Renal cortex interstitium (tissue), 11 donors: Measurements from ENCODE around the gene SLC38A3. TPM values are rescaled to one million over a fixed set of nuclear protein-coding genes. Genes with fewer than 3 reads are reported as not detected.
A peak's percentile ranks its signal among the peaks of the same experiment; 100 is the strongest.
"Not testable (repeated sequence)": the region's sequence is repeated elsewhere in the genome, so short reads cannot be mapped to it uniquely, and the experiment has no call there.

Experiments used
- DNase-seq, 11 donors: peaks; one replicate each; pipeline ENCODE4 v3.0.0-alpha.2; 2013; ENCODE audit warnings: low read depth in 9 of 11, low spot score in 4 of 11; ENCODE audit errors: extremely low read depth in 1 of 11
- polyA plus RNA-seq, 3 donors: library from polyadenylated mRNA; unstranded; fragments of 120-200 nt; gene quantifications; one replicate each; pipeline ENCODE4 v1.2.1, GENCODE V29; 2013; ENCODE audit not compliant: insufficient read length in 3 of 3

SLC38A3 gene
- polyA plus RNA-seq, 3 donors, result 7.2 to 7.3 (median 7.2) TPM

DNA sequence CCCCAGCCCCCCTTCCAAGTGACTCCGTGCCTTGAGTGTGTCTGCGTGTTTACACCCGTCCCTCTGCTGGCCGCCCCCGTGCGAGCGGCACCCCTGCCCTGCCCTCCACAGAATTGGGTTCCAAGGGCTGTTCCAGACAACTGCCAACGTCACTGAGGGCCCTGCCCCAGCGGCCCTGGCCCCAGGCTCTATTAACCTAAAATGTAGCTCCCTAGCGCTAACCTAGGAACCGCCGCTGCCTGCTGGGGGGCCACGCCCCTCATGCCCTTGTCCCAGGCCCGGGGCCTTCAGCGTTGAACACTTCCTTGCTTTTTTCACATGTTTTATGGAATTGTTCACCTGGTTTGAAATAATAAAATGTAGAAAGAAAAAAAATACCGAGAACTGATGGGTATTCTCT is 53.9 kb downstream of the SLC38A3 start:
- no peak for DNase-seq

DNA sequence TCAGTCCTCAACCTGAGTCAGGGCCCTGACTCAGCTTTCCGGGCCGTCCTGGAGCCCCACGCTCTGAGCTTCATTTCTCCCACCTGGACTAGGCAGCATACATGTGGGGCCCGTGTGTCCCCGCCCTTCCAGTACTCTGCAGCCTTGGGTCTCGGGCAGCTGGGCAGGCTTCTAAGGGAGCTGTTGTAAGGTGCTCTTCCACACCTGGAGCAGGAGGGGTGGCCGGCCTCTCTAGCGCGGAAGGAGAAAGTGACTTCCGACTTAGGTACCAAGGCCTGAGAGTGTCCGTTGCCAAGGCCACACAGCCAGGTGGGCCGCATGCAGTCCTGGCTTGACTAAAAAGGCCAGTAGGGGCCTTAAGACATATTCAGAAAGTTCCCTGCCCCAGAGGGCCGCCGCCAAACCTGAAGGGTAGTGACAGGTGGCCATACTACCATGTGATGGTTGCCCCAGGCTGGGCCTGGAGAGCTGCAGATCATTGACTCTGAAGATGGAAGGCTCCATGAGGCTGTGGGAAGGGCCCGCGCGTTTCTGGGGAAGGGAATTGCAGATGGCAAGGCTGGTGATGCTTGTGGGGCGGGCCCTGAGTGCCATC is 54.5 kb downstream of the SLC38A3 start:
- no peak for DNase-seq

DNA sequence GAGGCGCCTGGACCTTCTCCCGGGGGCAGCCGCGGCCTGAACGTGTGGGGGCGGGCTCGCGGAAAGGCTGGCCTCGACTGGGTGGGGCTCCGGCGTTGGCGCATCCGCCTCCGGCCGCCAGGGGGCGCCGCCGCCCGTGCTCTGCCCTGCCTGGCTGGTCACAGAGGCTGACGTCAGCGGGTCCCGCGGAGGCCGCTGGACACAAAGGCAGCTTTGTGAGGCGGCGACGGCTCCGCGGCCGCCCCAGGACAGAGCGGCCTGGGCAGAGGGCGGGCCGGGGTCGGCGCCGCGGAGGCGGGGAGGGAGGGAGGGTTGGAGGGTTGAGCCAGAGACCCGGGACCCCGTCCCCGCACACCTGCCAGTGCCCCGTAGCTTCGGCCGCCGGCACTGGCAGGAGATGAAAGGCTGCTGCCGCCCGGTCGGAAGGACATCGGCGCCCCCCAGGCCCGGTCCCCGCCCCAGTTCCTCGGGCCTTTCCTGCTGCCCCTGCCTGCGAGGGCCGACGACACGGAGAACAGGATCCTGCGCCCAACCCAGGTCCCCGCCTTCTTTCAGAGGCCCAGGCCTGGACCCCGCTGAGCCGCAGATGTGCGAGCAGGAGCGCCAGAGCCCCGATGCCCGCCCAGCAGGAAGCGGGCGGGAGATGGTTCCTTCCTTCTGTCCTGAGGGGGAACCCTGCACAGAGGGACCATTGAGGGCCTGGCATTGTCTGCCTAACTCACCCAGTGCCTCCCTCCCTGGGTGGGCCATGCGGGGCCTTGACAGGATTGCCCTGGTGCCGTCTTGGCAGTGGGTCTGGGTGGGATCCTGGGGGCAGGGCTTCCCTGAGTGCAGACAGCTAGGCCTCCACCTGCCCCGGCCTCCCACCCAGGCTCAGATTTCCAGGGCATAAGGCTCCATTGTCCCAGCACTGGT is 55.2 kb downstream of the SLC38A3 start:
- peak in 10 of 11 donors; percentile 79 to 94 (median 92) for DNase-seq

DNA sequence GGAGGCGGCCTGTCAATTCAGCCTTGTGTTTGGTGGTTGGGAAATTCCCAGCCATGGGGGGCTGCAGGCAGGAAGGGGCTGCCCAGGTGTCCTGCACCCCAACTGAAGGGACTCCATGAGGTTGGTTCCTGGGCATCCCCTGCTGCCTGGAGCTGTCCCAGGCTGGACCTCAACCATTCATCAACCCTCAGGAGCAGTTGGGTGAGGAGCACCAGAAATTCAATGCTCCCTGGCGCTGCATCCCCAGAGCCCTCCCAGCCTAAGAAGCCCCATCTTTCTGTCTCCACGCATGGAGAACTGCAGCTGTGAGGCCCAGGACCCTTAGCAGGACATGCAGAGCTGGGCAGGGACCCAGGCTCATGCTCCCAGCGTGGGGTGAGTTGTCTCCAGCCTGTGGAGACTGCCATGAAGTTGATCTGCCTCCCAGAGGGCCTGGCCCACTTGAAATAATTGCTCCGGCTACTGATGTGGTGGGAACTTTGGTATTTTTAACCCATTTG is 55.9 kb downstream of the SLC38A3 start:
- no peak for DNase-seq

DNA sequence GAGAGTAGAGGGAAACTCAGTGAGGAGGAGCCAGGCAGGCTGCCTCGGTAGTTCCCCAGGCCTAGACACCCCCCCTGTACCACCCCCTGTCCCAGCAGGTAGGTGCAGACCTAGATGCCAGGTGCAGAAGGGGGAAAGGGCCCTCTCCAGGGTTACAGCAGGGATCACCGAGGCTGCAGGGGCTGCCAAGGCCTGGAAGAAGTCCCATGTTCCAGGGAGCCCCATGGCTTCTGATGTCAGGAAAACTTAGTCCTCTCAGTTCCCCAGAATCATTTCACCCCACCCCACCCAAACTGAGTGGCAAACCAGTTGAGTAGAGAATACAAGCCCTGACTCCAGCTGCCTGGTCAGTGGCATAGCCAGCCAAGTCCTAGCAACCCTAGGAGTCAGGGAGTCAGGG is 56.4 kb downstream of the SLC38A3 start:
- DNase-seq, result no peak

DNA sequence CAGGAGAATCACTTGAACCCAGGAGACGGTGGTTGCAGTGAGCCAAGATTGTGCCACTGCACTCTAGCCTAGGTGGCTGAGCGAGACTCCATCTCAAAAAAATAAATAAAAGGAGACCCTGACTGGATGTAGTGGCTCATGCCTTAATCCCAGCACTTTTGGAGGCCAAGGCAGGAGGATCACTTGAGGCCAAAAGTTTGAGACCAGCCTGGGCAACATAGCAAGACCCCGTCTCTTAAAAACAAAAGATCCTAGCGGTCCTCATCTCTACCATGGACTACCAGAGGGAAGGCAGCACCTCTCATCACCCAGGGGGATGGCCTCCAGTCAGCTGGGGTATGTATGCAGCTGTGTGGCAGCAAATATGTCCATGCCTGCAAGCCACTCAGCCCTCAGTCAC is 57.1 kb downstream of the SLC38A3 start:
- DNase-seq, result not testable (repeated sequence)

DNA sequence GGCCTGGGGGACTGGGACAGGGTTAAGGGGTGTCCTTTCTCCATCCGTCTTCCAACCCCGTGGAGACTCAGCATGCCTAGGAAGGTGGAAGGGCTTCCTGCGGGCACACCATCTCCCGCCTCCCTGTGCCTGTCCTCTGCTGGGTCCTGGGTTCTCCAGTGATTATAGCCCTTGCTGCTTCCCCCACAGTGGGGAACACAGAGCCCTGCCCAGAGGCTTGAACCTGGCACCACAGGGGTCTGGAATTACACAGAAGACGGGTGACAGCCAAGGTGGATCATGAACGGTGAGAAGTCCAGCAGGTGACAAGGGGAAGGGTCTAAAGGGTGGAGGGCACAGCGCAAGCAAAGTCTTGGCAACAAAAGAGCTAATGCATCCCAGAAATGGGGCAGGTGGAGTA is 57.7 kb downstream of the SLC38A3 start:
- no peak for DNase-seq

DNA sequence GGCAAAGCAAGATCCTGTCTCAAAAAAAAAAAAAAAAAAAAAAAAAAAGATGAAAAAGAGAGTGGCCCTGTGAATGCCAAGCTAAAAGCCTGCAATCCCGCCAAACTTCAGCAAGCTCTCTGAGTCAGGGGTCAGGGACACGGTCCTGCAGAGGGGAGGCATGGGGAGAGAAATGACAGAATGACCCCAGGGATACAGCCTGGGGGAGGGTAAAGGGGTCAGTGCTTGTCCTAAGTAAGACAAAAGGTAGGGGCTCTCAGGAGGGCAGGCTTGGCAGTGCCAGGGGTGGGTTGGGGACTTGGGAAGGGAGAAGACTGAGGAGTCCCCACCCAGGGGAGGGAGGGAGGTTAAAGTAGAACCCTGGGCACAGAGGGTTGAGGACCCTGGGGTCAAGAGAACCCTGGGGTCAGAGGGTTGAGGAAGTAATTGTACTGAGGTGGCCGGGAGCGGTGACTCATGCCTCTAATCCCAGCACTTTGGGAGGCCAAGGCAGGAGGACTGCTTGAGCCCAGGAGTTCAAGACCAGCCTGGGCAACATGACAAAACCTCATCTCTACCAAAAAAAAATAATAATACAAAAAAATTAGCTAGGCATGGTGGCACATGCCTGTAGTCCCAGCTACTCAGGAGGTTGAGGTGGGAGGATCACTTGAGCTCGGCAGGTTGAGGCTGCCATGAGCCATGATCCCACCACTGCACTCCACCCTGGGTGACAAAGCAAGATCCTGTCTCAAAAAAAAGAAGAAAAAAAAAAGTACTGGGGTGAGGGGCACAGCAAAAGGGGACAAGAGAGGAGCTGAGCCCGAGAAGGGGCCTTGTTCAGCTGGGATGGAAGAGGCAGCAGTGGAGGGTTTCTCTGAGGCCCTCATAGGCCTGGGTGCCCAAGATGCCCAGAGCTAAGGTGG is 58.7 kb downstream of the SLC38A3 start:
- no peak for DNase-seq

DNA sequence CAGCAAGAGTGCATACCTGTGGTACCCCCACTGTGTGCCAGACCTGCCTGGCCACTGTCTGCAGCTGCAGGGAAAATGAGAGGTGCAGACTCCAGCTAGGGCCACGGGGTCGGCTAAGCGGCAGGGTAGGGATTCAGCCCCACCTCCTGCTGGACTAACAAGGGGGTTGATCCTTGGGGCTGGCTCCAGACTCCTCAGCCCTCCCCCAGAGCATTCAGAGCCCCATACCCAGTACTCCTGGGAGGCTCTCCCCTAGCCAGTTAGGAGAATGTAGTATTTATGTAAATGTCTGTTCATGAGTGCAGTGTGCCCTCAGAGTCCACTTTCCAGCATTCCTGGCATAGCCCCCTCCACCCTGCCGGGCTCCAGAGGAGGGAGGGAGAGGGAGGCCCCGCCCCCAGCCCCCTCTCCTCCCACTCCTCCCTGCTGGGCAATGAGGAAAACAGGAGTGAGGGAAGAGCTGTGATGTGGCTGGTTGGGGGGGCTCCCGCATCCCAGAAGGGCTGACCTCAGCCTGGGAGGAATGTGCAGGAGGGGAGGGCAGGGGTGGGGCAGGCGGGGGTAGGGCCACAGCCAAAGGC is 59.4 kb downstream of the SLC38A3 start:
- DNase-seq, result peak in 10 of 11 donors; percentile 85 to 97 (median 92)

DNA sequence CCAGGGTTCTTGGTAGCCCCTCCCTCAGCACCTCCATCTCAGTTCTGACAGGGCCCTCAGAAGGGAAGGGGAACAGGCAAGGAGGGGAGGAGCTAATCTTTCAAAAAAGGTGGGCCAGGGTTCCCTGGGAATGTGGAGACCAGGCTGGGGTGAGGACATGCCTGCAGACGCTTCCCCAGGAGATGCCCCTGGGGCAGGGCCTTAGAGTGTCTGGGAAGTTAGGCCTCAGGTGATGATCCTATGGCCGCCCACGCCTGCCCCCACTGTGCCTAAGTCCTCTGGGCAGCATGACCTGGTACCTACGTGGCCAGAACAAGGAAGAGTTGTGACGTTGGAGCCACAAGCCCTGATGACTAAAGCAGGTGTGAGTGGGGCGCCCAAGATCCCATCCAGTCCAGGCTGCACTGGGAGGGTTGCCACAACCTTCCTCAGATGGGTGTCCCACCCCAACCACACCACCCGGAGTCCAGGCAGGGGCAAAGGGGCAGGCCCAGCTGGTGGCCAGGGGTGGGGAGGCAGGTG is 60.0 kb downstream of the SLC38A3 start:
- DNase-seq, result no peak

DNA sequence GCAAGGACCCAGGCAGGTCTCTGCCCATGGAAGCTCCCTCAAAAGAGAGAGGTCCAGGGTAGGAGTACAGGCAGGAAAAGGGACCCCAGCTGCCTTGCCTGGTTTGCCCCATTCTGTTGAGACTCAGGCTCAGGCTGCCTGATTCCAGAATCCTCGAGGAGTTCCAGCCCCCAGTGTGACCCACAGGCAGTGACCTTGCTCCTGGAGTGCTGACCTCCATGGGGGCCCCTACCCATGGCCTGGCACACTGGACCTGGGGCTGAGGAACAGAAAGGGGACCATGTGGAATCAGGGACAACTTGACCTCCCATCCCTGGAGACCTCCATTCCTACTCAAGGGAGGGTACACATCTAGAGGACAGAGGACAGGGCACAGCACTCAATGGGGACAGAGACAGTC is 60.5 kb downstream of the SLC38A3 start:
- no peak for DNase-seq

DNA sequence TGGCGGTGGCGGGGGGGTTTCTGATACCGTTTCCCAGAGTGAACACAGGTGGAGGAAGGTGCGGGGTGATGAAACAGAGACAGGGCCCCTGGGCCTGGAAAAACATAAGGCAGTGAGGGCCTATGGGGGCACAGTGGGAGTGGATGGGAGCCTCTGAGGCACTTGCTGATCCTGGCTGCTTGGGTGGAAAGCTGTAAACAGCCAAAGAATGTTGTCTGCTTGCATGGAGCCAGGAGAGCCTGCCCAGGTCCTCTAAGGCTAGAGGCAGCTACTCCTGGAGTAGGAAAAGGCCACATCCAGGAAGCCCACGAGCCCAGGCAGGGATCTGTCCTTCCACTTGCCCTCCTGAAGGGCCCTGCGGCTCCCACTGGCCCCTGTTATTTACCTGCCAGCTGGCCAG is 60.9 kb downstream of the SLC38A3 start:
- no peak for DNase-seq

DNA sequence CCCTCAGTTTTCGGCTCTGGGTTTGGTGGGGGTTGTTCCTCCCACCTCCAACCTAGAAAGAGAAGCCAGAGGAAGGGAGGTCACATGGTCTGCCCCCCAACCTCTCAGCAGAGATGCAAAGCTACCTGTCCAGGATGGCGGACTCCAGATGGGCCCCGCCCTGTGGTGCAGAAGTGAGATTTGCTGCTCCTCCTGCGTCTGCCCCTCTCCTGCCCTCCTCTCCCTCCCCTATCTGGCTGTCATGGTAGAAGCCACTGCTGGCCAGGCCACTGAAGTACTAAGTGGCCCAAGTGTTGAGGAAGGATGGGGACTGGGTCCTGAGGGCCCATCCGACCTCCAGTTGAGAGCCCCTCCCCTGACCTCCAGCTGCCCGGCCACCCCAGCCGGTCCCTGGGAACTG is 61.8 kb downstream of the SLC38A3 start:
- no peak for DNase-seq

DNA sequence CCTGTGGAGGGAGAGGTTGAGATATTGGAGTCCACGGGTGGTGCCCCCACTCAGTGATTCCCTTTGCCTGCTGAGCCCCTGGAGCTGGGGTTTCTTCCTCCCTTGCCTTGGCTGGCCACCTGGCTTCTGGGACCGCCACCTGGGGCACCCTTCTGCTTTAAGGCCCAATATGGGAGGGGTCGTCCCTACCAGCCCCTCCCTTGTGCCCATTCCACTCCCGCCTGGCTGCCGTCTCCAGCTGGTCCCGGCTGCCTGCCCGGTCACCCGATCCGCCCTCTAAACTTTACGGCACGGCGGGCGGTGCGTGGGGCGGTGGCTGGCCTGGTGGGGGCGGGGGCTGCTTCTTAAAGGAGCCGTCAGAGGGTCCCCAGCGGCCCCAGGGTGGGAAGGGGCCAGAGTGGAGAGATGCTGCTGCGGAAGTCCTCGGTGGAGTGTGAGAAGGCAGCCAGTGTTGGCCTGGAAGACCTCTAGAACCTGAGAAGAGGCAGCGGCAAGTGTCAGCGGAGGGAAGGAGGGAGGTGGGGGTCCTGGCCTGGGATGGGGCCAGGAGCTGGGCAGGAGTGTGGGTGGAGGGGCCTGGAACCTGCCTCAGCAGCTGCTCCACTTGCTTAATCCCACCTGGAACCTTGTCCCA is 62.3 kb downstream of the SLC38A3 start:
- DNase-seq, result peak in 3 of 11 donors; percentile 65 to 68 (median 67)

DNA sequence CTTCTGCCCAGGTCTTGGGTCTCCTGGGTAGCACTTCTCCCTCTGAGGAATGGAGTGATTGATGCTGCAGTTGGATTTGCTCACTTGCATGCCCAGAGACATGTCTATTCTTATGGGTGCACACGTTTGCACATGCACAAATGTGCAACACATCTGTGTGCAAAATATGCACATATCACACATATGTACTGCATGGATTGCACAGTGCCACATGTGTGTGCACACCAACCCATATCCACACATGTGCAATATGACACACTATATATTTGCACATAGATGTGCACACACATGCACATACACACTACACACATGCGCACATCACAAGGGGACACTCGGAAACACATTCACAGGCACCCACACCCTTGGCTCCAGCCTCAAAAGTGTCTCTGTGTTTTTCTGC is 63.2 kb downstream of the SLC38A3 start:
- no peak for DNase-seq

DNA sequence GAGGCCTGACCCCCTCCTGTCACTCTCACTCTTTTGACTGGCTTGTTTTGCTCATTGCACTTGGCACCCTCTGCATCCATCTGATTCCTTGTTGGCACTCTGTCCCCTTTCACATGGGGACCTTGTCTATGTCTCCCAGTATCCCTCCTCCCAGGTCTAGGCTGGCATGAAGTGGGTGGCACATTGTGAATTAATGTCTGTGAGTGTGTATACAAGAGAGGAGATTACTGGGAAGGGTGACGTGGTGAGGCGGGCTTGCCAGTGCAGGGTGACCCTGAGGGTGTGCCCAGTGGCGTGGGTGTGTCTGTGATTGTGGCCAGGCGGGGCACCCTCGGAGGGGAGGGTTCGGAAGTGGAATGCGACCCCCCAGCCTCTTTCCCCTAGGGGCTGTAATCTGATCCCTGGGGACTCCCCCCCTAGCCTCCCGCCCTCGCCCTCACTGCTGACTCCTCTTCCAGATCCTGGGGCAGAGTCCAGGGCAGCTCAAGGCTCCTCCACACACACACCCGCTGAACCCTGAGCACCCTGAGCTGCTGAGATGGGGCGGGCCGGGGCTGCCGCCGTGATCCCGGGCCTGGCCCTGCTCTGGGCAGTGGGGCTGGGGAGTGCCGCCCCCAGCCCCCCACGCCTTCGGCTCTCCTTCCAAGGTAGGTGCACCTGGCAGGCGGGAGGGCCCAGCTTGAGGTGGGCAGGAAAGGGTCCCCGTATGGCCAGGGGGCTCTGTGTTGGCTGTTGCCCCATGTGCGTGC is 63.8 kb downstream of the SLC38A3 start, which contains the start of gene SEMA3B:
Gene SEMA3B, plus strand, starts transcription at position 445 of the 749 bp plus-strand sequence. Its CDS starts 94 bp downstream, at position 539.
- peak in 4 of 11 donors; percentile 59 to 74 (median 63) for DNase-seq

DNA sequence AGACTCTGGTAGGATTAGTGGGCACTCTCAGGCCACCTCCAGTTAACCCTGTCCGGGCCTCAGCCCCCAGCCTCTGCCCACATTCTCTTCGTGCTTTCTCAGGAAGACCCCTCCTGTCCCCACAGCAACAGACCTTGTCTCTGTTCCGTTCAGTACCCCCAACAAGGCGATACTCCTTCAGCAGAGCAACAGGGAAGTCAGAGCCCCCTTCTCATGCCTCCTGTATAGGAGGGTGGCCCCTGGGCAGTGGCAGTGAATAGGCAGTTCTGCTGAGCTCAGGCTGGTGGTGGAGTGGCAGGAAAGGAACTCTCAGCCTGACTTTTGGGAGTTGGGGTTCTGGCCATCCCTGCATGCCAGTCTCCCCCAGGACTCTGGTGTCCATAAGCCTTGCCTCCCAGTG is 64.4 kb downstream of the SLC38A3 start:
- no peak for DNase-seq
